GM20000 (cell line): ENCODE data around the gene BCAR3.
"Not testable (repeated sequence)": the region's sequence is repeated elsewhere in the genome, so short reads cannot be mapped to it uniquely, and the experiment has no call there.

Source experiments
- DNase-seq: peaks from one replicate; pipeline ENCODE4 v3.0.0; 2012; ENCODE audit warnings: low spot score
- CTCF ChIP-seq: IDR thresholded peaks from 2 replicates; pipeline ENCODE4 v1.5.1; 2012; ENCODE audit warnings: mild to moderate bottlenecking, control low read depth; ENCODE audit errors: extremely low read depth, missing control alignments

Gene BCAR3

DNA sequence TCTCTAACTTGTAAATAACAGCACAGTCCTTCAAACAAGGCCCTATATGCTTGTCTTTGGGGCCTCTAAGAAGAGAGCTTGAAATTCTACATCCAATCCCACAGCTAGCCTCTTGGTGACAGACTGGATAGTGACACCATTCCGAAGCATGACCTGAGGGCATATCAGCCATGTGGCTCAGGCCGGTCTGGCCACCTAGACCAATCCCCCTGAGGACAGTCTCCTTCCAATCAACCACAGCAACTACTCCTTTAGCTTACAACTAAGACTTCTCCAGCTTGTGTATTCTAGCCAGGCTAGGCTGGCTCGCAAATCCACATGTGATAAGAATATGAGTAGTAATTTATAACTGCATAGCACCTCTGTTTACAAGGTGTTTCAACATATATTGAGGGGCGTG lies 14.0 kb downstream of the BCAR3 start:
- TF ChIP-seq CTCF = no peak
- no peak for DNase-seq

DNA sequence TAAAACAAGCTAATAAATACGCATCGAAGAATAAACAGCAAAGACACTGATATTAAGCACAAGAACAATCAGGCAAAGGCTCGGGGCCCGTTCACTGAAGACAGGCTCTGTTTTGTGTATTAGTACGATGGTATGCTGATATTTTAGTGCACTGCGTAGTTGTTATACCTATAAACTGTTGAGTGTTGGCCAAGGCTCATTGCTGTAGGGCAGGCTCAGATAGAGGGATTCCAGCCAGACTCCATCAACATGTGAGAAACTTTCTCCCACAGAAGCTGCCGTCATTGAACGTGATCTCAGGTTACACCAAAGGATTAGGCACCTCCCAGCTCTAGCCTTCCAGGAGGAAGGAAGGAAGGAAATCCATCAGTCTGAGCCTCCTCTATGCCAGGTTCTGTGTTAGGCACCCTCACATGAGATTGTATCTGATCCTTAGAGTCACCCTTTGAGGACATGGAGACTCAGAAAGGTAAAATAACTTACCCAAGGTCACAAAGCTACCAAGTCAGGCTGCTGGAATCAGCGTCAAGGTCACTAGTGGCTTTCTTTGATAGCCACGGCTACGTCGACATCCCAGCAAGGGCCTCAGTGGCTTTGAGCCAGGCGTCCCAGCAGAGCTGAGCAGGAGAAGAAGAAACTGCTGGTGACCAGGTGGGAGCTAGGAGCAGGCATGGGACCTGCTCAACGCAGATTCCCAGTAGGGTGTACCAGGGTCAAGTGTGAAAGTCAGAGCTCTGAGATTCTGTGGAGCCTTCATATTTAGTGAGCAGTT lies 14.8 kb downstream of the BCAR3 start:
- no peak for DNase-seq
- TF ChIP-seq CTCF = no peak

DNA sequence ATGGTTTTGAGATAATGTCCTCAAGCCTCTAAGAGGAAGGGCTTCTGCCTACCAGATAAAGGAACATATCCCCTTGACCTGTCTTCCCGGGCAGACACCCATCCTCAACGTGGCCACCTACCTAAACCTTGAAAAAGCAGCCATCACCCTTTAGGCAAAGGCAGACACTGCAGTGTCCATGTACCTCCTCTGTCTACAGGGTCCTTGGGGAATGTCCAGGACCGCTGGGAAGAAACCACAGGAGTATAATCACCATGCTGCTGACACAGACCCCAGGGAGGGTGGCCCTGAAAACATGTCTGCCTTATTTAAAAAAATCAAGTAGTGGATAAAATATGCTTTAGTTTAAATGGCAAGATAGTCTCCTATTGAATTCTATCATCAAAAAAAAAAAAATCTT lies 16.6 kb downstream of the BCAR3 start:
- TF ChIP-seq CTCF = no peak
- no peak for DNase-seq

DNA sequence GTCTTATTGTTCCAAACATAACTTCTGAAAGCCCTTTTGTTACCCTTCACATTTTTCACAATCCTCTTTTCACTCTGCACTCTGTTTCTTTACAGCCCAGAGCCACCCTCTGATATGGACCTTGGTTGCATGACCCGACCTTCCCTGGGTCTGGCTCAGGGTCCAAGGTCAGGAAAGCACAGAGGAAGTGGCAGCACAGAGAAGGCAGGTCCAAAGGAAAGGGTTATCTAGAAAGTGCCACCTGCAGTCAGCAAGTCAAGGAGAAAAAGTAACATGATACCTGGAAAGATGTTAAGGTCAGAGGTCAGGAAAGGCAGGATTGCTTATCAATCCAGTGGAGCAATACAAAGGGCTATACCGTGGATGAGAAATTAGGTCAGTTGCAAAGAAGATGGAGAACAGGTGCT lies 18.4 kb downstream of the BCAR3 start:
- no peak for TF ChIP-seq CTCF
- no peak for DNase-seq

DNA sequence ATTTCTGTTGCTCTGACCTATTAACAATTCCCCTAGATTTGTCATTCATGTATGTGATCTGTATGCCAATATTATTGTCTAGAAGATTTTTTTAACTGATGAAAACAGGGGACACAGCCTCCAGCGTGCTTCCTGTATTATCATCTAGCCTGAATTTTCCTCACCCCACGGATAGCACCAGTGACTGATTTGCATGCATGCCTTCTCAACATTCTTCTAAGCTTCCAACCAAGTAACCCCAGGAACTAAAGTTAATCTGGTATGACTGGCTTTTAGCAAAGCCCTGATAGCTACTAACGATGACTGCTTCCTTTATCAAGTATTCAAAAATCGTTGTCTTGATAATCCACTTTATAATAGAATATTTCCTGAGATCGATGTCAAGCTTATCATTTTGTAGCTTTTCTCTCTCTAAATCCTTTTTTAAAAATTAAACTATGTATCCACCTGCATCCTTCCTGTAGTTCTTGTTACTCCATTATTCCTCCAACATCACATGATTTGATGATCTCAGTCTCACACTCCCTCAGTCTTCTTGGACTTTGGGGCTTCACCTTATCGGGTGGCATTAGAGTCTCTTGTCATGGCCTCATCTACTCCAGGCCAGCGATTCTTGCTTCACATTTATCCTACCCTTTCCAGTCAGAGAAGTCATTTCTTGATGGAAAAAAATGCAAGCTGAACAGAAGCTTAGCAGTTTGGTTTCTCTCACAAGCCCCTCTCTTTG lies 19.0 kb downstream of the BCAR3 start:
- TF ChIP-seq CTCF = no peak
- DNase-seq = no peak

GRCh38 chr1:93661829-93662474 lies 19.7 kb downstream of the BCAR3 start:
- DNase-seq = no peak
- no peak for TF ChIP-seq CTCF

GRCh38 chr1:93661341-93661740 lies 20.3 kb downstream of the BCAR3 start:
- DNase-seq = not testable (repeated sequence)
